ENCODE results near the gene DDX6.

DDX6 gene

DNA sequence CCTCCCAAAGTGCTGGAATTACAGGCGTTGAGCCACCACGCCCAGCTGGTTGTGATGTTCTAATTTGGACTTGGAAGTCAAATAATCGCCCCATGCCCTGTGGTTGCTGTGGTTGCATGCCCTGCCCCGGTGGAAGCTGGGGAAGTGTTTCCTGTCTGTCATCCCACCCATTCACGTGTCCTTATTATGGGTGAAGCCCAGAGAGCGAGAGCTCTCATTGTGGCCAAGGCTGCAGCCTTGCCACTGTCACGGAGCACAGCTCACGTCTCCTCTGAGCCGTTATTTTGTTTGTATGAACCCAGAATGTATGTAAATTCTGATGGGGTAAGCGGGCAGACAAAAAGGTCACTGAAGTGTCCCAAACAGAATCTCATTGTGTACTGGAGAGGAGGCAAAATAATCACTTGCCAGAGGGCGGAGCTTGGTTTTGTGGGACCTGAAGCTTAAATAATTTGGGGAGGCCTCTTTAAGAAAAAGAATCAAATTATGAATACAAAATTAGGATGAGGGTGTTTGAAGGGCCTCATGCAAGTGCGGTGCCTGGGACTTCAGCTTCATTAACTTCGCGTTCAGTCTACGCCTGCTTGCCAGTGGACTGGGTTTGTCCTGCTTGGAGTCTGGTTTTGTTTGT lies 85.7 kb downstream of the DDX6 start:
- no peak for DNase-seq (ENCODE audit: low read depth)

DNA sequence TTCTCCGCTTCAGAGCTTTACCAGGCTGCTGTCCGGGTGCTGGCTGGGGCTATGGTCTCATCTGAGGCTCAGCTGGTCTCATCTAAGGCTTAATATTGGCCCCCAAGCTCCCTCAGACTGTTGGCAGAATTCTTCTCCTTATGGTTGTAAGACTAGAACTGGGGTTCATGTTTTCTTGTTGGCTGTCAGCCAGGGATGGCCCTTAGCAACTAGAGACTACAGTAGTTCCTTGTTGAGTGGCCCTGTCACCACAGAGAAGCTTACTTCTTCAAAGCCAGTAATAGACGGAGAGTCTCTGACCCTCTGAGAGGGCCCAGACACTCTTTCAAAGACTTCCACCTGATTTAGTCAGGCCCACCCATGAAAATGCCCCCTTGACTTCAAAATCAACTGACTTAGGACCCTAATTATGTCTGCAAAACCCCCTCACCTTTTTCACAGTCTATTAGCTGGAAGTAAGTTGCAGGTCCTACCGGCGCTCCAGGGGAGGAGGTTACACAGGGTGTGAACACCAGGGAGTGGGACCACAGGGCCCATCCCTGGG lies 87.3 kb downstream of the DDX6 start:
- no peak for DNase-seq (ENCODE audit: low read depth)

- DNase-seq (ENCODE audit: low read depth) = peak; percentile 25
Observed at GRCh38 chr11:118699506-118700220, 91.3 kb downstream of the DDX6 start.
